MG63 (cell line): Measurements from ENCODE around the gene ITGB7. TPM values are rescaled to one million over a fixed set of nuclear protein-coding genes. Genes with fewer than 3 reads are reported as not detected.

Experiments used
- DNase-seq: peaks from one replicate; pipeline ENCODE4 v3.0.0-alpha.2; 2020
- H3K27me3 ChIP-seq: fragments of 250-450 bp; sonication (Bioruptor Pico); 2 replicates; pipeline ENCODE4 v1.5.1; 2020; ENCODE audit warnings: mild to moderate bottlenecking, moderate library complexity
- H3K36me3 ChIP-seq: fragments of 250-450 bp; sonication (Bioruptor Pico); 2 replicates; pipeline ENCODE4 v1.5.1; 2020; ENCODE audit warnings: mild to moderate bottlenecking, moderate library complexity
- H3K4me3 ChIP-seq: fragments of 250-450 bp; sonication (Bioruptor Pico); 2 replicates; pipeline ENCODE4 v1.5.1; 2020; ENCODE audit warnings: mild to moderate bottlenecking, moderate library complexity
- H3K9me3 ChIP-seq: fragments of 250-450 bp; sonication (Bioruptor Pico); 2 replicates; pipeline ENCODE4 v1.5.1; 2020; ENCODE audit warnings: mild to moderate bottlenecking, moderate library complexity
- total RNA-seq: library from RNA; depleted of rRNA; stranded (reverse); fragments of >200 nt; shearing (Covaris generic); gene quantifications from 2 replicates; pipeline ENCODE4 v1.2.3, GENCODE V29; 2014; ENCODE audit warnings: low replicate concordance; rRNA removed

The ITGB7 gene
- 1.6 TPM in 1 of 2 replicates, not detected in the other for total RNA-seq

- Histone ChIP-seq H3K36me3 (peaks cover 16% of the 10 kb centered on the region), H3K9me3 (no peaks in the 10 kb centered on the region), H3K27me3 (no peaks in the 10 kb centered on the region), H3K4me3 (no peak within 1 kb of the TSS)
- no peak for DNase-seq
Measured at GRCh38 chr12:53207042-53207441, at the start of gene ITGB7. ITGB7 (minus strand) TSS chr12:53207251; CDS start chr12:53200443, 6,808 bp downstream.

- H3K36me3 ChIP-seq = peaks cover 14% of the 10 kb centered on the region
- DNase-seq = no peak
- H3K27me3 ChIP-seq = no peaks in the 10 kb centered on the region
- H3K4me3 ChIP-seq = no peak overlapping the region
- no peaks in the 10 kb centered on the region for H3K9me3 ChIP-seq
Measured at GRCh38 chr12:53255996-53256395, 48.9 kb upstream of the ITGB7 start.

- H3K4me3 ChIP-seq = no peak overlapping the region
- no peaks in the 10 kb centered on the region for H3K9me3 ChIP-seq
- H3K27me3 ChIP-seq = no peaks in the 10 kb centered on the region
- peaks cover 14% of the 10 kb centered on the region for H3K36me3 ChIP-seq
- DNase-seq = no peak
Measured at GRCh38 chr12:53254816-53255545, 47.9 kb upstream of the ITGB7 start.

- no peak for DNase-seq
- H3K9me3 ChIP-seq = no peaks in the 10 kb centered on the region
- peaks cover 14% of the 10 kb centered on the region for H3K36me3 ChIP-seq
- H3K4me3 ChIP-seq = no peak overlapping the region
- H3K27me3 ChIP-seq = no peaks in the 10 kb centered on the region
Measured at GRCh38 chr12:53253298-53253697, 46.2 kb upstream of the ITGB7 start.

GRCh38 chr12:53252349-53252916 is 45.4 kb upstream of the ITGB7 start:
- DNase-seq = peak; percentile 58
- Histone ChIP-seq H3K27me3 (no peaks in the 10 kb centered on the region), H3K36me3 (peaks cover 14% of the 10 kb centered on the region), H3K9me3 (no peaks in the 10 kb centered on the region), H3K4me3 (peak overlapping the region; percentile 76)

- Histone ChIP-seq H3K27me3 (no peaks in the 10 kb centered on the region), H3K9me3 (no peaks in the 10 kb centered on the region), H3K36me3 (peaks cover 14% of the 10 kb centered on the region), H3K4me3 (peak overlapping the region; percentile 76)
- DNase-seq = peak; percentile 78
Measured at GRCh38 chr12:53251477-53252348, 44.7 kb upstream of the ITGB7 start.

- H3K27me3 ChIP-seq = peaks cover 4% of the 10 kb centered on the region; the same call in 1 of the 2 replicates
- H3K36me3 ChIP-seq = no peaks in the 10 kb centered on the region
- H3K9me3 ChIP-seq = no peaks in the 10 kb centered on the region
- no peak overlapping the region for H3K4me3 ChIP-seq
- DNase-seq = no peak
Measured at GRCh38 chr12:53245286-53245685, 38.2 kb upstream of the ITGB7 start.

- Histone ChIP-seq H3K4me3 (no peak overlapping the region), H3K36me3 (no peaks in the 10 kb centered on the region), H3K9me3 (no peaks in the 10 kb centered on the region), H3K27me3 (peaks cover 4% of the 10 kb centered on the region; the same call in 1 of the 2 replicates)
- DNase-seq = no peak
Measured at GRCh38 chr12:53244337-53244736, 37.3 kb upstream of the ITGB7 start.

- Histone ChIP-seq H3K9me3 (no peaks in the 10 kb centered on the region), H3K27me3 (peaks cover 4% of the 10 kb centered on the region; the same call in 1 of the 2 replicates), H3K36me3 (no peaks in the 10 kb centered on the region), H3K4me3 (no peak overlapping the region)
- no peak for DNase-seq
Measured at GRCh38 chr12:53241623-53242412, 34.8 kb upstream of the ITGB7 start.

- DNase-seq = no peak
Measured at GRCh38 chr12:53239643-53240258, 32.7 kb upstream of the ITGB7 start.

GRCh38 chr12:53236443-53237111 is 29.5 kb upstream of the ITGB7 start:
- Histone ChIP-seq H3K27me3 (no peaks in the 10 kb centered on the region), H3K4me3 (no peak overlapping the region), H3K9me3 (no peaks in the 10 kb centered on the region), H3K36me3 (no peaks in the 10 kb centered on the region)
- no peak for DNase-seq

More at GRCh38 chr12:53239643-53240258, 32.7 kb upstream of the ITGB7 start:
- Histone ChIP-seq H3K27me3 (peaks cover 4% of the 10 kb centered on the region; the same call in 1 of the 2 replicates), H3K4me3 (no peak overlapping the region), H3K36me3 (no peaks in the 10 kb centered on the region), H3K9me3 (no peaks in the 10 kb centered on the region)

- no peaks in the 10 kb centered on the region for H3K36me3 ChIP-seq
- DNase-seq = no peak
- H3K27me3 ChIP-seq = no peaks in the 10 kb centered on the region
- H3K4me3 ChIP-seq = no peak overlapping the region
- H3K9me3 ChIP-seq = no peaks in the 10 kb centered on the region
Measured at GRCh38 chr12:53235742-53236442, 28.8 kb upstream of the ITGB7 start.

GRCh38 chr12:53235164-53235563 is 28.1 kb upstream of the ITGB7 start:
- Histone ChIP-seq H3K9me3 (no peaks in the 10 kb centered on the region), H3K36me3 (no peaks in the 10 kb centered on the region), H3K27me3 (no peaks in the 10 kb centered on the region), H3K4me3 (no peak overlapping the region)
- no peak for DNase-seq

- H3K4me3 ChIP-seq = no peak overlapping the region
- no peaks in the 10 kb centered on the region for H3K27me3 ChIP-seq
- H3K36me3 ChIP-seq = no peaks in the 10 kb centered on the region
- DNase-seq = no peak
- no peaks in the 10 kb centered on the region for H3K9me3 ChIP-seq
Measured at GRCh38 chr12:53234271-53234914, 27.3 kb upstream of the ITGB7 start.
